BLaER1 treated with 17β-estradiol and CSF1 and Interleukin-3, amounts not matched to agents 10 nM and 100 nM (cell line): ENCODE results near the gene ING5.
"Not testable (repeated sequence)": the region's sequence is repeated elsewhere in the genome, so short reads cannot be mapped to it uniquely, and the experiment has no call there.

Experiments used
- H3K27ac ChIP-seq, 11 experiments: shearing (Covaris generic); formaldehyde crosslinking; 2 replicates each; pipeline ENCODE4 v1.8.1; 2022
- H3K27me3 ChIP-seq, 11 experiments: shearing (Covaris generic); formaldehyde crosslinking; 2 replicates each; pipeline ENCODE4 v1.8.1; 2022
- H3K36me3 ChIP-seq, 11 experiments: shearing (Covaris generic); formaldehyde crosslinking; 2 replicates each; pipeline ENCODE4 v1.8.1; 2022
- H3K4me1 ChIP-seq, 10 experiments: shearing (Covaris generic); formaldehyde crosslinking; 2 replicates each; pipeline ENCODE4 v1.8.1; 2022
- H3K4me2 ChIP-seq, 11 experiments: shearing (Covaris generic); formaldehyde crosslinking; 2 replicates each; pipeline ENCODE4 v1.8.1; 2022
- H3K4me3 ChIP-seq, 10 experiments: shearing (Covaris generic); formaldehyde crosslinking; 2 replicates each; pipeline ENCODE4 v1.8.1; 2022
- H3K9ac ChIP-seq, 11 experiments: shearing (Covaris generic); formaldehyde crosslinking; 2 replicates each; pipeline ENCODE4 v1.8.1; 2022
- H3K9me3 ChIP-seq, 11 experiments: shearing (Covaris generic); formaldehyde crosslinking; replicated peaks in 1 of 11; 2 replicates each; pipeline ENCODE4 v1.8.1; 2022
- H4K20me1 ChIP-seq, 11 experiments: shearing (Covaris generic); formaldehyde crosslinking; 2 replicates each; pipeline ENCODE4 v1.8.1; 2022
- Cebpa-rat ChIP-seq, 11 experiments: shearing (Covaris generic); IDR thresholded peaks; 2 replicates each; pipeline ENCODE4 v1.8.1; 2022

The ING5 gene

DNA sequence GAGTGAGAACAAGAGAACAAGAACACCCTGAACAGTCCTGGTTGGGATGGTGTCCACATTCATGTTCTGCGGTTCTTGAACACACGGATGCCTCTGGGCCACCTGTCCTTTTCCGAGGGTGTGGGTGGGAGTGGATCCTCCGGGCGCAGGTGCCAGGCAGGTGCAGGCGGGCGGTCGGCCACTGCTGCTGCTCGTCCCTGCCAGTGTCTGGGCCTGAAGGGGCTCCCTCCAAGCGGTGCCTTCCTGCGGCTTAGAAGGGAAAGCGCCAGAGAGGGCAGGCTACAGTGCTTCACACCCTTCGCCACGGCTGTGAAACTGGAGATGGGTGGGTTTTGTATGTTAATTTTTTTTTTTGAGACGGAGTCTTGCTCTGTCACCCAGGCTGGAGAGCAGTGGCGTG is 24.6 kb downstream of the ING5 start:
- peak overlapping the region in 8 of 11 experiments; percentile 19 to 65 (median 48); a peak in 11 of 22 replicates for H3K9ac ChIP-seq
- H3K4me3 ChIP-seq, result no peak overlapping the region
- H3K27ac ChIP-seq, result peak overlapping the region in 9 of 11 experiments; percentile 25 to 67 (median 58); a peak in 13 of 22 replicates
- no peaks in the 10 kb centered on the region; a peak in 2 of 22 replicates for H4K20me1 ChIP-seq
- no peaks in the 10 kb centered on the region for H3K27me3 ChIP-seq
- TF ChIP-seq Cebpa-rat (IDR thresholded peaks at IDR 0.05), result no peak
- H3K36me3 ChIP-seq, result peaks cover 25 to 57% (median 43%) of the 10 kb centered on the region in 11 experiments
- H3K4me2 ChIP-seq, result peak overlapping the region; percentile 56 to 84 (median 68)
- H3K4me1 ChIP-seq, result peaks cover 53 to 75% (median 70%) of the 10 kb centered on the region in 10 experiments
- peaks cover 15 to 36% (median 24%) of the 10 kb centered on the region in 11 experiments for H3K9me3 ChIP-seq

GRCh38 chr2:241728000-241728399 is 26.2 kb downstream of the ING5 start:
- peak overlapping the region in 8 of 11 experiments; percentile 10 to 69 (median 32); a peak in 7 of 22 replicates for H3K4me2 ChIP-seq
- H3K27me3 ChIP-seq, result no peaks in the 10 kb centered on the region
- peaks cover 5 to 23% (median 10%) of the 10 kb centered on the region in 11 experiments for H3K9me3 ChIP-seq
- peak overlapping the region in 5 of 11 experiments; percentile 19 to 55 (median 34); a peak in 7 of 22 replicates for H3K27ac ChIP-seq
- no peak for TF ChIP-seq Cebpa-rat (IDR thresholded peaks at IDR 0.05)
- peak overlapping the region in 1 of 11 experiments; percentile 25; a peak in 1 of 22 replicates for H3K9ac ChIP-seq
- H4K20me1 ChIP-seq, result no peaks in the 10 kb centered on the region; a peak in 1 of 22 replicates
- H3K36me3 ChIP-seq, result peaks cover 10 to 42% (median 28%) of the 10 kb centered on the region in 11 experiments; a peak in 21 of 22 replicates
- peaks cover 64 to 87% (median 84%) of the 10 kb centered on the region in 10 experiments for H3K4me1 ChIP-seq
- no peak overlapping the region for H3K4me3 ChIP-seq

DNA sequence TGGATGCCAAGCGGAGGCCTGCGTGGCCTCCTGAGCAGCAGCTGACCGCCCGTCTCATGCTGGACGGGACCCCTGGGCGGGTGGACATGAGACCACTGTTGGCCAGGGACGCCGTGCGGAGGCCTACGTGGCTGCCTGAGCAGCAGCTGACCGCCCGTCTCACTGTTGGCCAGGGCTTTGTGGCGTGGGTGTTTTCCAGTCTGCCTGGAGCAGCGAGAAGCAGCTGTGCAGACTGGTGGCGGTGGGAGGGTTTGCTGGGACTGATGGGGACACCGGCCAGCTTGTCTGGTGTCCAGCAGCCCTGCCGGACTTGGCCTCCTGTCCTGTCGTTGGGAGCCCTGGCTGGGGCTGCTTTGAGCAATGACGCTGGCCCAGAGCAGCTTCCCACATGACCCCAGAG is 26.8 kb downstream of the ING5 start:
- H3K4me2 ChIP-seq, result peak overlapping the region in 7 of 11 experiments; percentile 15 to 68 (median 27); a peak in 9 of 22 replicates
- H3K9me3 ChIP-seq, result peaks cover 0 to 17% (median 4%) of the 10 kb centered on the region in 11 experiments; a peak in 12 of 22 replicates
- H4K20me1 ChIP-seq, result no peaks in the 10 kb centered on the region; a peak in 1 of 22 replicates
- no peaks in the 10 kb centered on the region for H3K27me3 ChIP-seq
- peak overlapping the region in 2 of 11 experiments; percentile 25 to 35; a peak in 3 of 22 replicates for H3K9ac ChIP-seq
- peaks cover 4 to 36% (median 22%) of the 10 kb centered on the region in 11 experiments; a peak in 21 of 22 replicates for H3K36me3 ChIP-seq
- H3K4me1 ChIP-seq, result peaks cover 70 to 94% (median 91%) of the 10 kb centered on the region in 10 experiments
- H3K27ac ChIP-seq, result peak overlapping the region in 7 of 11 experiments; percentile 19 to 55 (median 29); a peak in 10 of 22 replicates
- no peak overlapping the region for H3K4me3 ChIP-seq
- no peak for TF ChIP-seq Cebpa-rat (IDR thresholded peaks at IDR 0.05)

DNA sequence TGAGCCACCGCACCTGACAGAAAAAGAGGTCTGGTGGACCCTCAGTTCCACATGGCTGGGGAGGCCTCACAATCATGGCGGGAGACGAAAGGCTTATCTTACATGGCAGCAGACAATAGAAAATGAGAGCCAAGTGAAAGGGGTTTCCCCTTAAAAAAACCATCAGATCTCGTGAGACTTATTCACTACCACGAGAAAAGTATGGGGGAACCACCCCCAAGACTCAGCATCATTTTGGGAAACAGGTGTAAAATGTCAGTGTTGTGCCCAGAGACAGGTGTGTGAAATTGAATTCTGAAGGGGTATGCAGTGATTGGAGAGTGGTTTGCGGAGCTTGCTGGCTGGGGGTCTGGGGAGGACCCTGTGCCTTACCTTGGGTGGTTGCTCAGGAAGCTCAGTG is 28.0 kb downstream of the ING5 start:
- peak overlapping the region in 1 of 11 experiments; percentile 59; a peak in 1 of 22 replicates for H3K9ac ChIP-seq
- peak overlapping the region in 9 of 11 experiments; percentile 69 to 84 (median 78); a peak in 16 of 22 replicates for H3K27ac ChIP-seq
- no peaks in the 10 kb centered on the region for H4K20me1 ChIP-seq
- peaks cover 0 to 23% (median 10%) of the 10 kb centered on the region in 11 experiments; a peak in 18 of 22 replicates for H3K36me3 ChIP-seq
- H3K9me3 ChIP-seq, result peaks cover 0 to 6% (median 0%) of the 10 kb centered on the region in 11 experiments; a peak in 3 of 22 replicates
- H3K4me3 ChIP-seq, result no peak overlapping the region
- no peaks in the 10 kb centered on the region for H3K27me3 ChIP-seq
- H3K4me2 ChIP-seq, result peak overlapping the region; percentile 66 to 98 (median 82); a peak in 21 of 22 replicates
- TF ChIP-seq Cebpa-rat (IDR thresholded peaks at IDR 0.05), result no peak
- peaks cover 69 to 91% (median 88%) of the 10 kb centered on the region in 10 experiments for H3K4me1 ChIP-seq

GRCh38 chr2:241730671-241731293 is 28.9 kb downstream of the ING5 start:
- Histone ChIP-seq H3K4me2 (peak overlapping the region; percentile 66 to 98 (median 82)), H3K4me1 (peaks cover 63 to 87% (median 84%) of the 10 kb centered on the region in 10 experiments), H4K20me1 (peaks cover 0 to 4% (median 0%) of the 10 kb centered on the region in 11 experiments; a peak in 2 of 22 replicates), H3K27me3 (no peaks in the 10 kb centered on the region), H3K9ac (peak overlapping the region in 9 of 11 experiments; percentile 42 to 68 (median 59); a peak in 17 of 22 replicates), H3K27ac (peak overlapping the region in 10 of 11 experiments; percentile 63 to 84 (median 78); a peak in 19 of 22 replicates), H3K36me3 (peaks cover 0 to 14% (median 1%) of the 10 kb centered on the region in 11 experiments; a peak in 11 of 22 replicates), H3K4me3 (peak overlapping the region in 4 of 10 experiments; percentile 0 to 32 (median 16); a peak in 2 of 20 replicates), H3K9me3 (no peaks in the 10 kb centered on the region)
- peak in 2 of 11 experiments; percentile 37 to 76; a peak in 3 of 22 replicates for TF ChIP-seq Cebpa-rat (IDR thresholded peaks at IDR 0.05)

DNA sequence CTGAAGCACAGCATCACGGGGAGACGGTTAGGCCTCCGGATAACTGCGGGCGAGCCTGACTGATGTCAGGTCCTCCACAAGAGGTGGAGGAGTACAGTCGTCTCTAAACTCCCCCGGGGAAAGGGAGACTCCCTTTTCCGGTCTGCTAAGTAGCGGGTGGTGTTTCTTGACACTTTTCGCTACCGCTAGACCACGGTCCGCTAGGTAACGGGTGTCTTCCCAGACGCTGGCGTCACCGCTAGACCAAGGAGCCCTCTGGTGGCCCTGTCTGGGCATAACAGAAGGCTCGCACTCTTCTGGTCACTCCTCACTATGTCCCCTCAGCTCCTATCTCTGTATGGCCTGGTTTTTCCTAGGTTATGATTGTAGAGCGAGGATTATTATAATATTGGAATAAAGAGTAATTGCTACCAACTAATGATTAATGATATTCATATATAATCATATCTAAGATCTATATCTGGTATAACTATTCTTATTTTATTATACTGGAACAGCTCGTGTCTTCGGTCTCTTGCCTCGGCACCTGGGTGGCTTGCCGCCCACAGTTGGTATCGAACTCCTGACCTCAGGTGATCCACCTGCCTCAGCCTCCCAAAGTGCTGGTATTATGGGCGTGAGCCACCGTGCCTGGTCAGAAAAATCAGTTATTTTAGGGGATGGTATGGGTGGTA is 30.8 kb downstream of the ING5 start:
- not testable (repeated sequence) for H3K9me3 ChIP-seq, H4K20me1 ChIP-seq, H3K27me3 ChIP-seq
- Histone ChIP-seq H3K4me1 (peaks cover 68 to 87% (median 84%) of the 10 kb centered on the region in 10 experiments), H3K36me3 (peaks cover 0 to 14% (median 0%) of the 10 kb centered on the region in 11 experiments; a peak in 8 of 22 replicates), H3K27ac (peak overlapping the region in 8 of 11 experiments; percentile 30 to 95 (median 78); a peak in 13 of 22 replicates), H3K4me2 (peak overlapping the region; percentile 82 to 98 (median 92)), H3K4me3 (peak overlapping the region in 4 of 10 experiments; percentile 12 to 77 (median 22); a peak in 1 of 20 replicates), H3K9ac (peak overlapping the region in 7 of 11 experiments; percentile 15 to 95 (median 61); a peak in 9 of 22 replicates)

DNA sequence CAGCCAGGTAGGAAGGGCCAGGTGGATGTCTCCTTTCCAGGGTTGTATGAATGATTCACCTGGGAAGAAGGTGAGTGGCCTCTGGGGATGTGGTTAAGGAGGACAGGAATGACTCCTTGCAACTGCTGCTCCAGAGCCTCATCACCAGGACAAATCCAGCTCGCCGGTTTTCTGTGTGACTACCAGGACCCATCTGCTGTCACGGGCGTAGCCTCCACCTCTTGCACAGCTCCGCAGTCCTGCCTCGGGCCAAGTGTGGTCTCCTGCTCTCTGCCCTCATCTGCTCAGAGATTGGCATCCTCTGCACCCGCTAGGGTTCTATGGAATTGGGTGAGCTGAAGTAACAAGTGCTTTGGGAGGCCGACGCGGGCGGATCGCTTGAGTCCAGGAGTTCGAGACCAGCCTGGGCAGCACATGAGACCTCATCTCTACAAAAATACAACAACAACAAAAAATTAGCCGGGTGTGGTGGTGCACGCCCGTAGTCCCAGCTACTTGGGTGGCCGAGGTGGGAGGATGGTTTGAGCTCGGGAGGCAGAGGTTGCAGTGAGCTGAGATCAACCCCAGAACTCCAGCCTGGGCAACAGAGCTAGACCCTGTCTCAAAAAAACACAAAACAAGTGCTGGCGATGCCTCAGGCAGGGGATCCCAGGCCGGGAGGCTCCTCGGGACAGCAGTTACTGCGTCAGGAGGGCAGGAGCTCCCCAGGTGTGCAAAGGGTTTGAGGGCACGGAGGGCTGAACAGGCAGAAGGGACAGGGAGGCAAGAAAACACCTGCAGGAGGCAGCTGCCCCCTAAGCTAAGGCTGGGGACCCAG is 31.8 kb downstream of the ING5 start:
- Histone ChIP-seq H3K9ac (peak overlapping the region; percentile 88 to 96 (median 94)), H3K4me2 (peak overlapping the region; percentile 78 to 98 (median 92)), H3K9me3 (no peaks in the 10 kb centered on the region), H3K36me3 (peaks cover 0 to 13% (median 6%) of the 10 kb centered on the region in 11 experiments; a peak in 7 of 22 replicates), H3K4me1 (peaks cover 76 to 87% (median 84%) of the 10 kb centered on the region in 10 experiments), H4K20me1 (peaks cover 0 to 16% (median 5%) of the 10 kb centered on the region in 11 experiments; a peak in 6 of 22 replicates), H3K27ac (peak overlapping the region; percentile 91 to 98 (median 94)), H3K4me3 (peak overlapping the region; percentile 77 to 95 (median 80)), H3K27me3 (no peaks in the 10 kb centered on the region)
- no peak for TF ChIP-seq Cebpa-rat (IDR thresholded peaks at IDR 0.05)

DNA sequence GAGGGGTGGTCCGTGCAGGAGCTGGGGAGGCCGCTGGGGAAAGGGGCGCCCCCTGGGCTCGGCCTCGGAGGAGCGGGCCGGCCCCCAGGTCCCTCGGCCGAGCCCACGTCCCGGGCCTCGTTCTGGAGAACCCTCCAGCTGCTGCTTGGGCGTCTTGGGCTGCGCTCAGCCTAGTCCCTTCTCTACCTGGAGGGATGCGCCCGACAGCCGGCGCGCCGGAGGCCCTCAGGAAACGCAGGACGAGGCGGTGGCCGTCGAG is 32.3 kb downstream of the ING5 start:
- peak overlapping the region; percentile 77 to 95 (median 80) for H3K4me3 ChIP-seq
- H3K4me2 ChIP-seq, result peak overlapping the region; percentile 78 to 98 (median 92)
- no peaks in the 10 kb centered on the region for H3K9me3 ChIP-seq
- H4K20me1 ChIP-seq, result peaks cover 0 to 22% (median 8%) of the 10 kb centered on the region in 11 experiments; a peak in 6 of 22 replicates
- no peaks in the 10 kb centered on the region for H3K27me3 ChIP-seq
- H3K4me1 ChIP-seq, result peaks cover 78 to 87% (median 85%) of the 10 kb centered on the region in 10 experiments
- peaks cover 0 to 16% (median 5%) of the 10 kb centered on the region in 11 experiments; a peak in 6 of 22 replicates for H3K36me3 ChIP-seq
- TF ChIP-seq Cebpa-rat (IDR thresholded peaks at IDR 0.05), result no peak
- H3K9ac ChIP-seq, result peak overlapping the region; percentile 88 to 96 (median 94)
- H3K27ac ChIP-seq, result peak overlapping the region; percentile 91 to 98 (median 94)
